Gastroesophageal sphincter (tissue), 3 donors: ENCODE data around the gene PSMB9.

Experiments
- EP300 ChIP-seq: sonication (generic); formaldehyde crosslinking; IDR thresholded peaks from one replicate; pipeline ENCODE4 v1.6.1; 2017; ENCODE audit warnings: antibody characterized with exemption, mild to moderate bottlenecking
- POLR2A ChIP-seq, 2 donors: fragments of 450-650 bp; IDR thresholded peaks; one replicate each; pipeline ENCODE4 v1.6.1; 2017; ENCODE audit warnings: antibody characterized with exemption in 2 of 2, mild to moderate bottlenecking in 2 of 2, moderate library complexity in 1 of 2
- TF ChIP-seq, protein P1 (sequence below), 4 experiments: fragments of 200-600 bp in 2 of 4; fragments of 450-650 bp in 2 of 4; sonication (generic) in 1 of 4; IDR thresholded peaks; one replicate each; pipeline ENCODE4 v1.5.1; 2017 to 2019; ENCODE audit warnings: antibody characterized with exemption in 4 of 4, mild to moderate bottlenecking in 2 of 4, moderate library complexity in 2 of 4

DNA sequence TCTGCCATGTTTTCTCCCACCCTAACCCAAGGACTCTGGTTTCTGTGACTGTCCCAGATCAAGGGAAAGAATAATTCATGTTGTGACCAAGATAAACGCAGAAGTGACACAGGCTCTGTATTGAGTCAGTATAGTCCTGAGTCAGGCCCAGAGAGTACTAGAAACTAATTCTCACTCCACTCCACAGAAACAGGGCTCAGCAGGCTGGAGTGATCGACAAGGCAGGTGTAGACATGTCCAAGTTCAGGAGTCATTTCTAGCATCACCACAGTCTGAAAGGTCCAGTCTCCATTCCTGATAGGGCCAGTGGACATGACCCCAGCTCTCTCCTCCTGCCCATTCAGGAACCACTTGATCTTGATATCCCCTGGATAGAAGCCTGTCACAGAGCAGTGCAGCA lies 39.8 kb upstream of the PSMB9 start:
- TF ChIP-seq POLR2A (IDR thresholded peaks at IDR 0.05) (no peak), EP300 (no peak)
- TF ChIP-seq, protein P1, sequence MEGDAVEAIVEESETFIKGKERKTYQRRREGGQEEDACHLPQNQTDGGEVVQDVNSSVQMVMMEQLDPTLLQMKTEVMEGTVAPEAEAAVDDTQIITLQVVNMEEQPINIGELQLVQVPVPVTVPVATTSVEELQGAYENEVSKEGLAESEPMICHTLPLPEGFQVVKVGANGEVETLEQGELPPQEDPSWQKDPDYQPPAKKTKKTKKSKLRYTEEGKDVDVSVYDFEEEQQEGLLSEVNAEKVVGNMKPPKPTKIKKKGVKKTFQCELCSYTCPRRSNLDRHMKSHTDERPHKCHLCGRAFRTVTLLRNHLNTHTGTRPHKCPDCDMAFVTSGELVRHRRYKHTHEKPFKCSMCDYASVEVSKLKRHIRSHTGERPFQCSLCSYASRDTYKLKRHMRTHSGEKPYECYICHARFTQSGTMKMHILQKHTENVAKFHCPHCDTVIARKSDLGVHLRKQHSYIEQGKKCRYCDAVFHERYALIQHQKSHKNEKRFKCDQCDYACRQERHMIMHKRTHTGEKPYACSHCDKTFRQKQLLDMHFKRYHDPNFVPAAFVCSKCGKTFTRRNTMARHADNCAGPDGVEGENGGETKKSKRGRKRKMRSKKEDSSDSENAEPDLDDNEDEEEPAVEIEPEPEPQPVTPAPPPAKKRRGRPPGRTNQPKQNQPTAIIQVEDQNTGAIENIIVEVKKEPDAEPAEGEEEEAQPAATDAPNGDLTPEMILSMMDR (IDR thresholded peaks at IDR 0.05): no peak
